Endothelial cell of hepatic sinusoid (primary cell): ENCODE measurements around the gene SUN5.
"Not testable (repeated sequence)": the region's sequence is repeated elsewhere in the genome, so short reads cannot be mapped to it uniquely, and the experiment has no call there.

ENCODE experiments used
- in situ Hi-C: cut with HindIII; loops from 2 replicates; pipeline ENCODE4 v1.10.0; 2017; ENCODE audit warnings: low sequenced_read_pairs

Gene SUN5

GRCh38 chr20:33004141-33004751 lies at the start of gene SUN5:
Gene SUN5 (minus strand): TSS chr20:33004433. CDS start chr20:33004340, 93 bp downstream.
- in situ Hi-C loops = loop anchor here (5.0 kb wide), 1 partner anchor 102 kb away; no protein-coding TSS in a partner anchor

- in situ Hi-C loops = no loop called here
Measured at GRCh38 chr20:33053291-33054106, 49.3 kb upstream of the SUN5 start, which contains the start of gene BPIFB3. Gene BPIFB3 (plus strand): TSS chr20:33053903. CDS start chr20:33055436, 1,533 bp downstream.

- in situ Hi-C loops = no loop called here
Measured at GRCh38 chr20:33051333-33051732, 47.1 kb upstream of the SUN5 start.

GRCh38 chr20:33046412-33046811 lies 42.2 kb upstream of the SUN5 start:
- in situ Hi-C loops = no loop called here

- in situ Hi-C loops = not testable (repeated sequence)
Measured at GRCh38 chr20:33045129-33045721, 41.0 kb upstream of the SUN5 start.

- in situ Hi-C loops = no loop called here
Measured at GRCh38 chr20:33043731-33044181, 39.5 kb upstream of the SUN5 start.

- in situ Hi-C loops = no loop called here
Measured at GRCh38 chr20:33042983-33043730, 38.9 kb upstream of the SUN5 start.

- in situ Hi-C loops = no loop called here
Measured at GRCh38 chr20:33042430-33042829, 38.2 kb upstream of the SUN5 start.

- in situ Hi-C loops = no loop called here
Measured at GRCh38 chr20:33038243-33038642, 34.0 kb upstream of the SUN5 start.

- in situ Hi-C loops = no loop called here
Measured at GRCh38 chr20:33037456-33037855, 33.2 kb upstream of the SUN5 start.

GRCh38 chr20:33034901-33035492 lies 30.8 kb upstream of the SUN5 start:
- in situ Hi-C loops = no loop called here

- in situ Hi-C loops = no loop called here
Measured at GRCh38 chr20:33034115-33034514, 29.9 kb upstream of the SUN5 start.

GRCh38 chr20:33033381-33033780 lies 29.1 kb upstream of the SUN5 start:
- in situ Hi-C loops = no loop called here

GRCh38 chr20:33032555-33032954 lies 28.3 kb upstream of the SUN5 start:
- in situ Hi-C loops = no loop called here

GRCh38 chr20:33031531-33031930 lies 27.3 kb upstream of the SUN5 start, which contains the start of gene BPIFB6:
Gene BPIFB6 (plus strand): TSS chr20:33031648. CDS start chr20:33031648, 0 bp downstream.
- in situ Hi-C loops = no loop called here

GRCh38 chr20:33030569-33030968 lies 26.3 kb upstream of the SUN5 start:
- in situ Hi-C loops = no loop called here

GRCh38 chr20:33030076-33030475 lies 25.8 kb upstream of the SUN5 start:
- in situ Hi-C loops = no loop called here

- in situ Hi-C loops = no loop called here
Measured at GRCh38 chr20:33028875-33029274, 24.6 kb upstream of the SUN5 start.

GRCh38 chr20:33027769-33028751 lies 23.8 kb upstream of the SUN5 start:
- in situ Hi-C loops = no loop called here
